ENCODE measurements around the gene CRNN.

Gene CRNN

DNA sequence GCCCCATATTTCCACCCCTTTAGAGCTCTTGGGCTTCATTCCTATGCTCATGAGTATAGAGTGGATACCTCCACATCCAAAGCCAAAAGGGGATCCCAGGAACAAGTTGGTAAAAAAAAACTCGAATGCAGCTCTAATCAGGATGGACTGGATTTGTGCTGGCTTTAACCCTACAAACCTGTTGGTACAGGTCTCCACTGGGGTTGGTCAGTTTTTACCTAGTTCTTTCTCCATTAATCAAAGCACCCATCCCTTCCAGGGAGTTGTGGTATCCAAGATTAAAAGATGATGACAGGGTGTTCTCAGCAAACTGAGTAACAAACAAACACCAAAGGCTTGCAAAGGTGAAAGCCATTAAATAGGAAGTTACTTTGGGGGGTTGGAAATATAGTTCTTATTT, 5.9 kb upstream of the CRNN start:
- DNase-seq (ENCODE audit: low spot score), result no peak

GRCh38 chr1:152415454-152416227, 1.6 kb upstream of the CRNN start:
- no peak for DNase-seq (ENCODE audit: low spot score)

DNA sequence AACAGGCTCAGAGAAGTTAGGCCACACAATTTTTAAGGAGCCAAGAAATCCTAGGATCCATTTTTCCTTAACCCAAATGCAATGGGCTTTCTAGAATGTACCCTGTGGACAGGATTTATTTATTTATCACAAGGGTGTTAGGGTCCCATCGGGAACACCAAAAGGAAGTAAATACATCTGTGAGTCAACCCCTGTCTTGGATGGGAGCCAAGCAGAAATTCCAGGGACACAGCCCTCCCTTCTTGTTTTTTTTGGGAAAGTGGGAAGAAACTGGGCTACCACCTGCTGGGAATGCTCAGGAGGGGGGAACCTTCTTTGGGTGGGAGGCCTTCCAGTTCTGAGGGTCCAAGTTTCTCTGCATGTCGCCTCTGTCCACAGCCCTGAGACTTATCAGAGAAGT, 1.3 kb downstream of the CRNN start:
- no peak for DNase-seq (ENCODE audit: low spot score)

GRCh38 chr1:152411134-152411533, 2.9 kb downstream of the CRNN start:
- DNase-seq (ENCODE audit: low spot score), result no peak

GRCh38 chr1:152410599-152410998, 3.5 kb downstream of the CRNN start:
- DNase-seq (ENCODE audit: low spot score), result no peak

DNA sequence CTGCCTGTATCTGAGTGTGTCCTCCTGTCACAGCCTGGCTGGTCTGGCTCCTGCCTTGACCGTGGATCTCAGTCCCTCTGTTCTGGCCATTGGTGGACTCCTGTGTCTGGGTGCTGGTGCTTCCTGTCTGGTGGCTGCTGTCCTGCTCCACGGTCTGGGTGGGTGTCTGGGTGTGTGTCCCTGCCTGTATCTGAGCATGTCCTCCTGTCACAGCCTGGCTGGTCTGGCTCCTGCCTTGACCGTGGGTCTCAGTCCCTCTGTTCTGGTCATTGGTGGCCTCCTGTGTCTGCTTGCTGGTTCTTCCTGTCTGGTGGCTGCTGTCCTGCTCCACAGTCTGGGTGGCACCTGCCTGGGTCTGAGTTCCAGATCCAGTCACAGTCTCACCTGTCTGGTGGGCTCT, 4.0 kb downstream of the CRNN start:
- no peak for DNase-seq (ENCODE audit: low spot score)

DNA sequence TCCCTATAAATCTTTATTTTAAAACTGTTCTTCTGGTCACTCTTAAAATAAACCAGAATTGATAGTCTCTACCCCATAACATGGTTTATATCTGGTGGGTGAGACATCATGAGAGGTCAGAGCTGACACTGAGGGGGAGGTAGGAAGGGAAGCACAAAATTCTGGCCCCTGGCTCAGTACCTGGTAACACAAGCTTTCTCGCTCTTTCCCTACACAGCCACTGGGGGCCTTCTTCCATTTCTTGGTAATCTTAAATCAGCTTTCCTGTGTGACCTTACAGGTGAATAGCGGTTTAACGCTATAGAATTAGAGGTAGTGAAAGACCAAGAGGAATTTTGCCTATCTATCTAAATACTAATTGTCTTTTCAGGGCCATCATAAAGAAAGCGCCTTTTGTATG, 5.4 kb downstream of the CRNN start:
- DNase-seq (ENCODE audit: low spot score), result no peak

GRCh38 chr1:152398812-152399698, 15.0 kb downstream of the CRNN start:
- peak; percentile 15 for DNase-seq (ENCODE audit: low spot score)

- no peak for DNase-seq (ENCODE audit: low spot score)
These were observed 16.6 kb downstream of the CRNN start for GRCh38 chr1:152397474-152397873.

GRCh38 chr1:152394151-152394550, 19.9 kb downstream of the CRNN start:
- no peak for DNase-seq (ENCODE audit: low spot score)

GRCh38 chr1:152392909-152393308, 21.2 kb downstream of the CRNN start:
- DNase-seq (ENCODE audit: low spot score), result no peak

DNA sequence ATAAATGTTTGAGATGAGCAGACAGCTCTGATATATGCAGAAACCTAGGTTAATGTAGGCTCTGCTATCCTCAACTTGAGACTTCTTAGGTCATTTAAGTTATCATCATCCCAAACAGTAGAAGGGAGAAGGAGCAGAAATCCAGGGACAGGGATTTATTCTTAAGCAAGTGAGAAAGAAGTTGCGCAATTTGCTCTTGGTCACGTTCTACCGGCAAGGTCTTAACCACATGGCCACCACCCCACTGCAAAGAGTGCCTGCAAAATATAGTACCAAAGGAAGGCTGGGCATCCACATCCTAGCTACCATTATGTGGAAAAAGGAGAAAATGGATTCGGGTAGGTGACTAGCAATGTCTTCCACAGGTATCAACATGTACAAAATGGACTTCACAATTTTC, 25.2 kb downstream of the CRNN start:
- no peak for DNase-seq (ENCODE audit: low spot score)

DNA sequence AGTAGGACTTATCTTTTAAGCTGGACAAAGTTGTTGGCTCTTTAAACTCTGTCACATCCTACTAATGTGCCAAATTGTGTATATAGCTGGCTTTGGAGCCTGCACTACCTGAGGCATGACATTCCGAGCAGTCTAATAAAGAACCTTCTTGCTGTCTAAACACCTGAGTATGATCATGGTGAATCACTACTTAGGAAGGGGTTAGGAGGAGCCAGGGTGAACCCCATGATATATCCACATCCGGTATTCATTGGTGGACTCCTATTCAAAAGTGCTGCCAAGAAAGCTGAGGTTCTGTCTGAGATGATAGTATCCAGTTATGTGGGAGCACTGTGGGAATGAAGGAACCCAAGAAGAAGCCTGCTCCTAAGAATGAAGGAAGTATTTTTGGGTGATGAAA, 27.1 kb downstream of the CRNN start:
- DNase-seq (ENCODE audit: low spot score), result no peak

DNA sequence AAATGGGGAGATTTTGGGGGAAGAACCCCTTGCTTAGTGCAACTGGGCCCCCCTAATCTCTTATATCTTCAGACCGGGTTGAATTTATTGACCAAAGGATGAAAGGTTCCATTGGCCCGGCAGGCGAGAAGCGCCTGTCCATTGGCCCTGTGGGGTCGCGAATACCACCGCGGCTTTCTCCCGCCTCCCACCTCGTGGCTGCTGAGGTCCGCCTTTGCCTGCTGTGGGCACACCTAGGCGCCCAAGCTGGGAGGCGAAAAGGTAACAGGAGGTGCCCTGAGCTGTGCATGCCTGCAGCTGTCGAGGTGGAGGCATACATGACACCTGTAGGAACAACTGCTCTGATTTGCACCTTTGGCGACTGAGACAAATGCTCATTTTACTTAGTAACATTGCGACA, 33.1 kb downstream of the CRNN start:
- no peak for DNase-seq (ENCODE audit: low spot score)

GRCh38 chr1:152374451-152374850, 39.6 kb downstream of the CRNN start:
- DNase-seq (ENCODE audit: low spot score), result no peak

- no peak for DNase-seq (ENCODE audit: low spot score)
These were observed 41.4 kb downstream of the CRNN start for GRCh38 chr1:152372672-152373071.

GRCh38 chr1:152367436-152367835, 46.6 kb downstream of the CRNN start:
- DNase-seq (ENCODE audit: low spot score), result no peak

- DNase-seq (ENCODE audit: low spot score), result no peak
These were observed 54.2 kb downstream of the CRNN start, which contains the start of gene FLG2 for GRCh38 chr1:152359906-152360305. TSS of gene FLG2 (minus strand) at chr1:152360006. CDS start at chr1:152358884, 1,122 bp downstream.

Measured in hepatic stellate cell (primary cell).